Stomach (tissue), 4 donors: ENCODE data around the gene RYR3.

Experiments used
- CTCF ChIP-seq, 7 experiments: fragments of 450-650 bp in 4 of 7; fragments of 200-600 bp in 3 of 7; sonication (generic) in 3 of 7; IDR thresholded peaks; one replicate each; pipeline ENCODE4 v1.5.1; 2016 to 2019; ENCODE audit warnings: antibody characterized with exemption in 7 of 7, control low read depth in 2 of 7, mild to moderate bottlenecking in 1 of 7
- POLR2A ChIP-seq, 4 donors: fragments of 450-650 bp; IDR thresholded peaks; one replicate each; pipeline ENCODE4 v1.6.1; 2016; ENCODE audit warnings: antibody characterized with exemption in 4 of 4, control low read depth in 2 of 4, mild to moderate bottlenecking in 1 of 4, moderate library complexity in 1 of 4
- POLR2AphosphoS5 ChIP-seq, 3 donors: sonication (generic); formaldehyde crosslinking; IDR thresholded peaks; one replicate each; pipeline ENCODE4 v1.6.1; 2016; ENCODE audit warnings: antibody characterized with exemption in 3 of 3

GRCh38 chr15:33737687-33738601 is 427.2 kb downstream of the RYR3 start:
- TF ChIP-seq CTCF (IDR thresholded peaks at IDR 0.05): peak in 5 of 7 experiments; percentile 29 to 73 (median 60)
- no peak for TF ChIP-seq POLR2A (IDR thresholded peaks at IDR 0.05)
- TF ChIP-seq POLR2AphosphoS5 (IDR thresholded peaks at IDR 0.05): no peak
